MM.1S (cell line): Measurements from ENCODE around the gene MAD1L1.

ENCODE experiments used
- CTCF ChIP-seq: fragments of 300-600 bp; sonication (generic); IDR thresholded peaks from 2 replicates; pipeline ENCODE4 v1.5.1; 2016; ENCODE audit warnings: antibody characterized with exemption, low read length, mixed read lengths
- EZH2 ChIP-seq: fragments of 300-600 bp; sonication (generic); optimal IDR thresholded peaks from 2 replicates; pipeline ENCODE3; 2017; ENCODE audit warnings: low read depth, mild to moderate bottlenecking, antibody characterized with exemption, low read length, mixed read lengths

- TF ChIP-seq CTCF (no peak), EZH2 (no peak)
Measured at GRCh38 chr7:1996816-1997215, 235.9 kb downstream of the MAD1L1 start.
